ENCODE measurements around the gene MIA.
A peak's percentile ranks its signal among the peaks of the same experiment; 100 is the strongest.

MIA gene

DNA sequence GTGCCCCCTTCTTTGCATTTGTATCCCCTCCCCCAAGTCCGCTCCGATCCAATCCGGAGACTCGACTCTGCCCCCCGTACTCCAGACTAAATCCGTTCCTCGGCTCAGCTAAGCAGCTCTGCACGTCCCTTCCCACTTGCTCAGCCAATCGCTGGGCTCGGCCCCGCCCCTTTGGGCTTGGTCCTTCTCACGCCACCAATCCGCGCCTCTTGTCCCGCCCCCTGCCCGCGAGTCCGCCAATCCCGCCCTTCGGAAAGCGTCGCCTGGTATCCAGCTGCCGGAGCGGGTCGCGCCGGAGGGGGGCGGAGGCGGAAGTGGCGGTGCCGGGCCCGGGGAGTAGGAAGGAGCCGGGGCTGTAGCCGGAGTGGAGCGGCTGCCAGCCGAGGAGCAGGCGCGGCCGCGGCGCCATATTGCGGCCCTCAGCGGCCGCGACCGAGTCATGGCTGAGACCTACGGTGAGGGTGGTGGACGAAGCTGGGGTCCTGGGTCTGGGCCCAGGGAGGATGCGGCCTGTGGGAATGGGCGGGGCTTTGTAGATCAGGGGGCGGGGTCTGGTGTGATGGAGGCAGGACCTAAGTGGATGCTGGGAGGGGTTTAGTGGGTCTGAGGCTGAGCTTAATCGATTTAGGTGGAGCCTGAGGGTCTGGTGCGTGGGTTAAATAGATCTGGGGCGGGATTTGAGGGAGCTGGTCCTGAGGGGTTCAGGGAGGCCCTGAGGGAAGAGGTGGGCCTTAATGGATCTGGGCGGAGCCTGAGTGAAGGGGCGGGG is 2.8 kb downstream of the MIA start, which contains the start of gene RAB4B (continued):
- TF ChIP-seq KLF1 (tag by site-specific recombination; IDR thresholded peaks at IDR 0.05), result peak; percentile 79
- peak; percentile 65; the same call in 1 of the 2 replicates for TF ChIP-seq KLF7 (tag by site-specific recombination; IDR thresholded peaks at IDR 0.05; ENCODE audit: borderline replicate concordance)
- TF ChIP-seq OSR2 (tag by site-specific recombination; IDR thresholded peaks at IDR 0.05), result 0 out of 2 replicates have a peak, but pooled peaks have one; percentile 21
- TF ChIP-seq ZNF19 (tag by site-specific recombination; IDR thresholded peaks at IDR 0.05; ENCODE audit: low read depth), result no peak
- TF ChIP-seq ZBTB21 (tag by site-specific recombination; IDR thresholded peaks at IDR 0.05), result peak; percentile 27
- peak; percentile 100 for TF ChIP-seq GLIS2 (tag by site-specific recombination; IDR thresholded peaks at IDR 0.05)
- no peak for TF ChIP-seq ZNF426 (tag by site-specific recombination; IDR thresholded peaks at IDR 0.05)
- peak; percentile 62; the same call in 1 of the 2 replicates for TF ChIP-seq ZXDB (tag by site-specific recombination; IDR thresholded peaks at IDR 0.05)
- TF ChIP-seq ZNF184 (tag by site-specific recombination; IDR thresholded peaks at IDR 0.05), result no peak
- TF ChIP-seq ZBTB7A (tag by site-specific recombination; IDR thresholded peaks at IDR 0.05; ENCODE audit: low read depth), result peak; percentile 82
- peak; percentile 95 for TF ChIP-seq ZNF335 (tag by site-specific recombination; conservative IDR thresholded peaks at IDR 0.05)
- TF ChIP-seq ZBTB11 (tag by site-specific recombination; conservative IDR thresholded peaks at IDR 0.05; ENCODE audit: low read depth), result peak; percentile 87
- TF ChIP-seq ZNF600 (tag by site-specific recombination; IDR thresholded peaks at IDR 0.05), result peak; percentile 94
- TF ChIP-seq SP2 (tag by site-specific recombination; IDR thresholded peaks at IDR 0.05), result peak; percentile 100
- TF ChIP-seq SP3 (tag by site-specific recombination; IDR thresholded peaks at IDR 0.05), result peak; percentile 100
- TF ChIP-seq, protein P1, sequence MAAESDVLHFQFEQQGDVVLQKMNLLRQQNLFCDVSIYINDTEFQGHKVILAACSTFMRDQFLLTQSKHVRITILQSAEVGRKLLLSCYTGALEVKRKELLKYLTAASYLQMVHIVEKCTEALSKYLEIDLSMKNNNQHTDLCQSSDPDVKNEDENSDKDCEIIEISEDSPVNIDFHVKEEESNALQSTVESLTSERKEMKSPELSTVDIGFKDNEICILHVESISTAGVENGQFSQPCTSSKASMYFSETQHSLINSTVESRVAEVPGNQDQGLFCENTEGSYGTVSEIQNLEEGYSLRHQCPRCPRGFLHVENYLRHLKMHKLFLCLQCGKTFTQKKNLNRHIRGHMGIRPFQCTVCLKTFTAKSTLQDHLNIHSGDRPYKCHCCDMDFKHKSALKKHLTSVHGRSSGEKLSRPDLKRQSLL (tag by site-specific recombination; IDR thresholded peaks at IDR 0.05), result peak; percentile 35; the same call in 1 of the 2 replicates
- TF ChIP-seq ZNF2 (tag by site-specific recombination; IDR thresholded peaks at IDR 0.05), result no peak; the same call in 1 of the 2 replicates
- TF ChIP-seq ZNF266 (tag by site-specific recombination; IDR thresholded peaks at IDR 0.05; ENCODE audit: low read depth), result no peak
- peak; percentile 38 for TF ChIP-seq ZNF629 (tag by site-specific recombination; IDR thresholded peaks at IDR 0.05)
- TF ChIP-seq ZNF24 (tag by site-specific recombination; IDR thresholded peaks at IDR 0.05), result 0 out of 2 replicates have a peak, but pooled peaks have one; percentile 23
- TF ChIP-seq, protein P2, sequence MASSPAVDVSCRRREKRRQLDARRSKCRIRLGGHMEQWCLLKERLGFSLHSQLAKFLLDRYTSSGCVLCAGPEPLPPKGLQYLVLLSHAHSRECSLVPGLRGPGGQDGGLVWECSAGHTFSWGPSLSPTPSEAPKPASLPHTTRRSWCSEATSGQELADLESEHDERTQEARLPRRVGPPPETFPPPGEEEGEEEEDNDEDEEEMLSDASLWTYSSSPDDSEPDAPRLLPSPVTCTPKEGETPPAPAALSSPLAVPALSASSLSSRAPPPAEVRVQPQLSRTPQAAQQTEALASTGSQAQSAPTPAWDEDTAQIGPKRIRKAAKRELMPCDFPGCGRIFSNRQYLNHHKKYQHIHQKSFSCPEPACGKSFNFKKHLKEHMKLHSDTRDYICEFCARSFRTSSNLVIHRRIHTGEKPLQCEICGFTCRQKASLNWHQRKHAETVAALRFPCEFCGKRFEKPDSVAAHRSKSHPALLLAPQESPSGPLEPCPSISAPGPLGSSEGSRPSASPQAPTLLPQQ (tag by site-specific recombination; IDR thresholded peaks at IDR 0.05), result peak; percentile 89
- TF ChIP-seq ZNF341 (tag by site-specific recombination; IDR thresholded peaks at IDR 0.05; ENCODE audit: low read depth), result peak; percentile 97
- TF ChIP-seq EGR2 (tag by site-specific recombination; IDR thresholded peaks at IDR 0.05; ENCODE audit: low read depth), result peak; percentile 65
- no peak for TF ChIP-seq ZNF521 (tag by site-specific recombination; IDR thresholded peaks at IDR 0.05)
- peak; percentile 82 for TF ChIP-seq ZBTB10 (tag by site-specific recombination; IDR thresholded peaks at IDR 0.05)
- TF ChIP-seq ZFP69B (tag by site-specific recombination; IDR thresholded peaks at IDR 0.05), result peak; percentile 85; the same call in 1 of the 2 replicates
- no peak for TF ChIP-seq ZNF132 (tag by site-specific recombination; IDR thresholded peaks at IDR 0.05; ENCODE audit: borderline replicate concordance)
- 0 out of 2 replicates have a peak, but pooled peaks have one; percentile 11 for TF ChIP-seq ZNF239 (tag by site-specific recombination; IDR thresholded peaks at IDR 0.05)
